Endodermal cell (in vitro differentiated cells): ENCODE results near the gene UBE2K. TPM values are rescaled to one million over a fixed set of nuclear protein-coding genes. Genes with fewer than 3 reads are reported as not detected.

Source experiments
- DNase-seq: peaks from one replicate; pipeline ENCODE4 v3.0.0-alpha.2; 2017
- H3K27ac ChIP-seq: 2 replicates; pipeline ENCODE4 v1.5.1; 2013; ENCODE audit warnings: mild to moderate bottlenecking, low read depth, low read length, moderate library complexity
- H3K27me3 ChIP-seq: 2 replicates; pipeline ENCODE4 v1.6.1; 2013; ENCODE audit warnings: mild to moderate bottlenecking, low read length, moderate library complexity; ENCODE audit not compliant: insufficient read depth, control insufficient read depth, poor library complexity, severe bottlenecking
- H3K36me3 ChIP-seq: 2 replicates; pipeline ENCODE4 v1.7.0; 2013; ENCODE audit warnings: mild to moderate bottlenecking, low read length, moderate library complexity; ENCODE audit not compliant: control insufficient read depth, insufficient read depth
- H3K4me1 ChIP-seq: one replicate; pipeline ENCODE4 v1.7.0; 2013; ENCODE audit warnings: low read length; ENCODE audit not compliant: control insufficient read depth, insufficient read depth
- H3K4me3 ChIP-seq: 2 replicates; pipeline ENCODE4 v1.5.1; 2013; ENCODE audit warnings: mild to moderate bottlenecking, low read length, moderate library complexity
- H3K9ac ChIP-seq: 2 replicates; pipeline ENCODE4 v1.6.1; 2013; ENCODE audit warnings: mild to moderate bottlenecking, low read length, moderate library complexity; ENCODE audit not compliant: poor library complexity, severe bottlenecking; ENCODE audit errors: extremely low read depth
- H3K9me3 ChIP-seq: 2 replicates; pipeline ENCODE4 v1.6.1; 2013; ENCODE audit warnings: mild to moderate bottlenecking, low read length, moderate library complexity; ENCODE audit not compliant: control insufficient read depth
- H3K27ac Mint-ChIP-seq: 2 replicates; pipeline ENCODE4 v1.8.0; 2020; ENCODE audit warnings: mixed read lengths
- H3K27me3 Mint-ChIP-seq: 2 replicates; pipeline ENCODE4 v1.8.0; 2021; ENCODE audit warnings: mild to moderate bottlenecking, mixed read lengths; ENCODE audit not compliant: insufficient read depth
- H3K36me3 Mint-ChIP-seq: 2 replicates; pipeline ENCODE4 v1.8.0; 2020; ENCODE audit warnings: low read depth, mixed read lengths
- H3K4me1 Mint-ChIP-seq: 2 replicates; pipeline ENCODE4 v1.8.0; 2020; ENCODE audit warnings: mixed read lengths
- H3K4me3 Mint-ChIP-seq: 2 replicates; pipeline ENCODE4 v1.8.0; 2020; ENCODE audit warnings: mild to moderate bottlenecking, moderate library complexity, mixed read lengths
- H3K9me3 Mint-ChIP-seq: 2 replicates; pipeline ENCODE4 v1.8.0; 2020; ENCODE audit warnings: mild to moderate bottlenecking, mixed read lengths
- CTCF ChIP-seq: fragments of 200-600 bp; sonication (generic); conservative IDR thresholded peaks from 2 replicates; pipeline ENCODE4 v1.5.0; 2021; ENCODE audit warnings: antibody characterized with exemption, mild to moderate bottlenecking
- WGBS, 2 experiments: methylation state at CpG; one replicate each; pipeline versions ENCODE4 v1.1.5 to v1.1.7; 2013; ENCODE audit warnings: missing lambda C conversion rate in 2 of 2, mixed read lengths in 1 of 2; ENCODE audit not compliant: insufficient coverage in 1 of 2, insufficient read length in 1 of 2; 5-methylcytosine and 5-hydroxymethylcytosine counted together
- total RNA-seq, 2 donors: library from RNA; stranded (reverse); fragmentation: NEBNext Ultra II Directional in 1 of 2; extraction: Animal tissue kit (Norgen Biotek cat#: 25700) in 1 of 2; gene quantifications; 2 replicates in 1 of 2; 3 replicates in 1 of 2; pipeline ENCODE4 v1.2.1, GENCODE V29; 2021

Gene UBE2K
- total RNA-seq, 2 donors from 2014 or later: 139 to 143 TPM

- no peaks in the 10 kb centered on the region for H3K27me3 ChIP-seq
- Mint-ChIP-seq H3K27ac (peak overlapping the region; percentile 72), H3K36me3 (peaks cover 48% of the 10 kb centered on the region), H3K4me1 (peaks cover 2% of the 10 kb centered on the region), H3K27me3 (no peaks in the 10 kb centered on the region), H3K9me3 (peaks cover 7% of the 10 kb centered on the region), H3K4me3 (no peak overlapping the region)
- DNase-seq: no peak
- WGBS, 2 experiments: 95 to 100% methylated on average over 1 of the region's 1 CpG
- TF ChIP-seq CTCF: no peak
- peaks cover 22% of the 10 kb centered on the region for H3K36me3 ChIP-seq
- no peak overlapping the region for H3K27ac ChIP-seq
- H3K9ac ChIP-seq: no peak overlapping the region
- peaks cover 5% of the 10 kb centered on the region for H3K9me3 ChIP-seq
- no peak overlapping the region for H3K4me3 ChIP-seq
- no peaks in the 10 kb centered on the region for H3K4me1 ChIP-seq
Observed at GRCh38 chr4:39713691-39714090, 15.8 kb downstream of the UBE2K start.

- H3K27ac Mint-ChIP-seq: peak overlapping the region; percentile 72
- no peak overlapping the region for H3K27ac ChIP-seq
Observed at GRCh38 chr4:39714166-39714565, 16.2 kb downstream of the UBE2K start.

GRCh38 chr4:39715788-39716187 is 17.9 kb downstream of the UBE2K start:
- Mint-ChIP-seq H3K4me3 (no peak overlapping the region), H3K27ac (peak overlapping the region; percentile 71), H3K9me3 (peaks cover 9% of the 10 kb centered on the region), H3K27me3 (no peaks in the 10 kb centered on the region), H3K36me3 (peaks cover 53% of the 10 kb centered on the region), H3K4me1 (peaks cover 5% of the 10 kb centered on the region)
- Histone ChIP-seq H3K9me3 (peaks cover 5% of the 10 kb centered on the region), H3K36me3 (peaks cover 22% of the 10 kb centered on the region), H3K9ac (no peak overlapping the region), H3K27me3 (no peaks in the 10 kb centered on the region), H3K4me3 (no peak overlapping the region), H3K27ac (no peak overlapping the region), H3K4me1 (no peaks in the 10 kb centered on the region)
- DNase-seq: no peak
- no peak for TF ChIP-seq CTCF
- WGBS, 2 experiments: 97 to 100% methylated on average over 1 to 3 of the region's 3 CpGs

More at GRCh38 chr4:39714166-39714565, 16.2 kb downstream of the UBE2K start:
- Histone ChIP-seq H3K4me1 (no peaks in the 10 kb centered on the region), H3K9me3 (peaks cover 5% of the 10 kb centered on the region), H3K9ac (no peak overlapping the region), H3K4me3 (no peak overlapping the region), H3K36me3 (peaks cover 22% of the 10 kb centered on the region), H3K27me3 (no peaks in the 10 kb centered on the region)
- Mint-ChIP-seq H3K9me3 (peaks cover 9% of the 10 kb centered on the region), H3K4me1 (no peaks in the 10 kb centered on the region), H3K27me3 (no peaks in the 10 kb centered on the region), H3K36me3 (peaks cover 52% of the 10 kb centered on the region), H3K4me3 (no peak overlapping the region)
- 71 to 82% methylated on average over 2 to 3 of the region's 3 CpGs for WGBS, 2 experiments
- no peak for DNase-seq
- no peak for TF ChIP-seq CTCF
